ENCODE measurements around the gene FAF1.

GRCh38 chr1:50681931-50682330 is 278.1 kb downstream of the FAF1 start:
- TF ChIP-seq POLR2A (IDR thresholded peaks at IDR 0.05; ENCODE audit: low read length) (no peak), GATA1 (IDR thresholded peaks at IDR 0.05; ENCODE audit: low read depth, low read length) (no peak)
